ENCODE measurements around the gene C4orf50.

C4orf50 gene

DNA sequence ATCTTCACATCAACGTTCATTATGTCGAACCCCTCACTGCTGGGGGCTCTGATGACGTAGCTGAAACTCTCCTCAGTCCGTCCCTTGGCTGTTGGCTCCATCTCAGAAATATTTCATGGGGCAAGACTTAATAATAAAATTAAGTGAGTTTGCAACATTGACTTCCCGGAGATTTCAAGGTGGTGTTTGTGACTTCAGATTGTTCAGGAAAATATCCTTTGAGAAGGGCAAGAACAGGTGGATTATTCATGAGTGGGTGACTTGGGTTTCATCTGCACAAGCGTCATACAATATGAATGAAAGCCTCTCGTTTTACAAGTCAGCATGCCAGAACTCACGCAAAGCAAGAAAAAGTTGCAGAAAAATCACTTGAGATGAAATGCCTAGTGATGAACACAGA, at the start of gene C4orf50:
Gene C4orf50 (minus strand): TSS at position 101 of the 400 bp plus-strand sequence.
- DNase-seq (ENCODE audit: low read depth): no peak

DNA sequence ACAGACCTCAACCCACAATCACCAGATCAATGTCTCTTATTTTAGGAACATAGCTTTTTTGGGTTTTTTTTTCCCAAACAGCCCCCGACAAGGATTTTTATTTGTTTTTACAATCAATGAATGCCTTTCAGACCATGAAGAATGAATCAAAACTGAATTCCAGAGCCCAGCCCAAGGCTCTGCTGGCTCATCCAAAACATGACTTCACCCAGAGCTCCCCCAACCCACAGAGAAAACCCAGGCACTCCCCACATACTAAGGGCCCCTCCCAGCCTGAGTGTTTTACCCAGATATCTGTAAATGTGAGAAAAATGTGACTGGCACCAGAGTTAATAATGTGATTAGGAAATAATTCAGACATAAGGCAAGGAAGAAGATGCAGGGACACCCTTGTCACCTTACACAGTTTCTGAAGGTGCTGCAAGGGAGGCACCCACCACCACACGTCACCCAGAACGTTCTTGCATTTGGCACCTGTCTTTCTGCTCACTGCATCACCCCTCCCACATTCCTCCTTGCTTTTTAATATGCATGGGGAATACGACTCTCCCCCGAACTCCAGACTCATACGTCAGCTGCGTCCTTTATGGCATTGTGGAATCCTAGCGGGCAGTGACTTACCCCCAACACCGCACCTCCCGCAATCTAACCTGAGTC, 47.8 kb upstream of the C4orf50 start:
- no peak for DNase-seq (ENCODE audit: low read depth)

DNA sequence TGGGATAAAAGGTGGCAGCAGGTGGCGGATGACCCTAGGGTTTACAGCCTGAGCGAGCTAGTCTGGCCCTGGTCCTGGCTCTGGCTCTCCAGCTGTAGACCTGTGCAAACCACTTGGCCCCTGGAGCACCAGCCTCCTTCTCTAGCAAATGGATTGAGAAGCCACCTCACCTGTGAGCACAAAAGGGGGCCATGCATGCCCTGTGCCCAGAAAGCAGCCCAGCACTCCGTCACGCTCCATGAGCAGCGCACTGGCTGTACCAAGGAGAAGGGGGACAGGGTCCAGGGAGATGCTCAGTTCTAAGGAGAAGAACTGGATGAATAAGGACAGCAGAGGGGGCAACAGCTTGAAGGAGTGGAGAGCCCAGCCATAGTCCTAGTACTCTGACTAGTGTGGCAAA, 46.9 kb upstream of the C4orf50 start:
- no peak for DNase-seq (ENCODE audit: low read depth)

DNA sequence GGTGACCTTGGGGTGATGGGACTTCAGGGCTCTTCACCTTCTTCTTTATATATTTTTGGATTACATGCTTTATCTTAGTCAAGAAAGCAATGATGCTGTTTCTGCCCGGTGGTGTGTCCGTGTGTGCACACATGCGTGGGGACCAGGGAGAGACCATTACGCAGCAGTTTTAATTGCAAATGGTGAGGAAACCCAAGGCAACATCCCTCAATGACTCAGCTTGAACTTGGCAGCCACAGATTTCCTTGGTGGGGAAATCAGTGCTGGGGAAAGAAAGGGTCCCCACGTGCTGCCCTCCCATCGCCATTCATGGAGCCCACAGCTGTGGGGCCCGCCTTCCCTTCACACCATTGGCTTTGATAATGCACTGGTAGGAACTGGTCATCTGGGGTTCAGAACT, 46.2 kb upstream of the C4orf50 start:
- DNase-seq (ENCODE audit: low read depth): no peak

DNA sequence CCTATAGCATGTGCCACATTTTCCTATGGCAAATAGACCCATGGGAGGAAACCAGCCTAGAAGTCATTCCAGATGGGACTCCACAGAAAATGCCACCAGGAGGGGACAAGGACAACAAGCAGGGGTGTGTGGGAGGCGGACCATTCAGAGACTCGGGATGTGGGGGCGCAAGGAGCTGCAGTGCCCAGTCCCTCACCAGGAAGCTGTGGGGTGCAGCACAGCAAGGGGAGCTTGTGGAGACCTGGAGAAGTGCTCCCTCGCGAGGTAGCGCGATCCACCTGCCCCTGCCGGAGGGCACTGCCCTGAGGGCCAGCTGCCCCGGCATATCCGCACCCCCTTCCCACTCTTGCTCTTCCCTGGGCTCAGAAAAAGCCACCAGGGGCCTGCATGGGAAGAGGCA, 45.5 kb upstream of the C4orf50 start:
- DNase-seq (ENCODE audit: low read depth): no peak

DNA sequence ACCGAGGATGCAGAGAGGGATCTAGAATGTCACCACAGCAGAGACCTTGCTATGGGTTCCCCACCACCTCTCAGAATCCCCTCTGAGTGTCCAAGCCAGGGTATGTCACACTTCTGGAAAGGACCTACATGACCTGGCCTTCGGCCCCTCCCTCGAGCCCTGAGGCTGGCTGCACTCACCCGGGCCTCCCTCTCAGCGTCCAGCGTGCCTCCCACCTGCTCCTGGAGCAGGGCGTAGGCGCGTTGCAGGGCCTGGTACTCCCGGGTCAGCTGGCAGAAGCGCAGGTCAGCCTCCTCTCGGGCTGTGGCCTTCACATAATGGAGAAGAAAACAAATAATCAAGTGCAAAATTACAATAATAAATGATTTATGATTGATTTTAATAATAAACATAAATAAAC, 43.9 kb upstream of the C4orf50 start:
- no peak for DNase-seq (ENCODE audit: low read depth)

DNA sequence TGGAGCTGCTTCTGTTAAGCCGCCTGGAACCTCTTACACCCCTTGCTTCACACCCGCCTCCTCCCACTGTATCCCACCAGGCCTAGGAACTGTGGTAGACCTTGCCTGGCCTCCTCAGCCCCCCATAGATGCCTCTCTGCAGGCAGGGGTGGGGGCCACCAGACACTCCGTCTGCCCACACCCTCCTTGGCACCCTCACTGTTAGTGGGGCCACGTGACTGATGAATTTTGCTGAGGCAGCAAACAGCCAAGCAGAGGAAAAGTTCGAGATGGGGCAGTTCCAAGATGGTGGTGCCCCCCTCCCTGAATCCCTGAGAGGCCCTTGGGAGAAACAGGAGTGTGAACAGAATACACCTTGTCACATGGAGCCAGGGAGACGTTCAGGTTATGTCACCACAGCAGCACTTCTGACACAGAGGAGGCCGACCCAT, 41.2 kb upstream of the C4orf50 start:
- no peak for DNase-seq (ENCODE audit: low read depth)

DNA sequence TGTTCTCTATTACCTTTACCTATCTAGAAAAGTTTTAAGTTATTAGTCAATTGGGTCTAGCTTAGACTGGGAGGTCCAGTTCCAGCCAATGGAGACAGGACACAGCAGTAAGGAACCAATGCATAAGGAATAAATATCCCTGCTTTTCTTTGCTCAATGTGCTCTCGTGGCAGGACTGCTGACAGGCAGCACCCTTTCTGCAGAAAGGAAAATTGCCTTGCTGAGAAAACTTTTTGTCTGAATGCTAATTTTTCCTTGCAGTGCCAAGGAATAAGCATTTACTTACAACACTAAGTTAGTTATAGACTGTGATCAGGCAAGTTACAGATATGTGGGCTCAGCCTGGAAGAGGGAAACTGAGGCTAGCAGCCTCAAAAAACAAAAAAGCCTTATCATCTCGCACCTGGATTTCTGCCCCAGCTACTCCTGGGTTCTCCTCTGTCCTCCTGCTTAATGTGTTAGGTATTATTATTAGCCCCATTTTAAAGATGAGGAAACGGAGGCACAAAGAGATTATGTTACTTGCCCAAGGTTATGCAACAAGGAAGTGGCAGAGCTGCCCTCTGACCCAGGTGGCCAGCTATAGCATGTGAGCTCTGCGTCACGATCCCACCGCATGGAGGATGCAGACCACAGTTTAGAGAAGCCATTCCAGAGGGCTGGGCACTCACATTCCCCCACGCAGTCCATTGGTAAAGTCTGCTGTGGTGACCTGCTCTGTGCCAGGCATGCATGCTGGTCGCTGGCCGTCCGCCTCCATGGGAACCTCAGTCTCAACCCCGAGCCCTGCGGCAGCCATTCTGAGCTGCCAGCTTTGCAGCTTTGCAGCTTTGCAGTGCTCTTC, 40.5 kb upstream of the C4orf50 start:
- no peak for DNase-seq (ENCODE audit: low read depth)

DNA sequence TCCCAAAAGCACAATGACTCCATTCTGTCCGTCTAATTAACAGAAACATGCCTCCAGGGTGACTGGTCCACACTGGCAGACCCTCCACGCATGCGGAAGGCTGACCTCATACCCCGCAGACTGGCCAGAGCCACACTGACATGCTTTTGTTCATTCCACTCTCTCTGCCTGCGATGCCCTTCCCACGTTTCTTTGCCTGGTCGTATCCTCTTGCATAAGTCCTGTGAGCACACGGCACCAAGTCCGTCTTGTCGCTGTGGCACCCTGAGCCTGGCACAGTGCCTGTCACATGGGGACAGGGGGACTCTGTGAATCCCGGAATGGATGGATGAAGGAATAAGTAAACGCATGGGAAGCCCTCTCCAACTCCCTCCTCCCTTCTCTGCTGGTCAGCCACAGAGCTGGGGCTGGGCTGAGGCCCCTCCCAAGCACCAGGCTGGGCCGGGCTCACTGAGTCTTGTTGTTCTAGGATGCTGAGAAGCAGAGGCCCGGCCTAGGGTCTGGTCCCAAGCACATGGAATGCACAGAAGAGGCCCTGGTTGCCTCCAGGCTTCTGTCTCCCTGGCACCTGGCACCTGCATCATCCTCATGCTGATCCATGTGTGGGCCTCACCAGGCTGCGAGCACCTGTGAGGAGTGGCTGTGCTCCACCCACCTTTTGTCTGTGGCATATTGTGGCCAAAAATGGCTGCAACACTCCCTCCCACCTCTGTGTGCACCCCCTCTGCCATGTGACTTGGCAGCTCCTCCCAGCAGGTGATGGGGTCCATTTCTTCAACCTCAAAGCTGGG, 38.9 kb upstream of the C4orf50 start:
- DNase-seq (ENCODE audit: low read depth): no peak

DNA sequence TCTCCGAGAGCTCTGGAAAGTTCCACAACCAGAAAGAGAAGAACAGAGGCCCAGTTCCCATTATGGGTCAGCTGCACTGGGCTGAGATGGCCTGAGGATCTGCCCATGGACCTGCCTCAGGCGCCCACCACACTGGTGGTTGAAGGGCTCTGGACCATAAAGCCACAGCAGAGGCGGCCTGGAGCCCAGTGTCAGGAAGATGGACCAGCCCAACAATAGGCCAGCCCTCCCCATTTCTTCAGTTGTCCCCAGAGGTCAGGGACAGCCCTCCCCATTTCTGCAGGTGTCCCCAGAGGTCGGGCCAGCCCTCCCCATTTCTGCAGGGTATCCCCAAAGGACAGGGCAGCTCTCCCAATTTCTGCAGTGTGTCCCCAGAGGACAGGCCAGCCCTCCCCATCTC, 37.2 kb upstream of the C4orf50 start:
- DNase-seq (ENCODE audit: low read depth): no peak

DNA sequence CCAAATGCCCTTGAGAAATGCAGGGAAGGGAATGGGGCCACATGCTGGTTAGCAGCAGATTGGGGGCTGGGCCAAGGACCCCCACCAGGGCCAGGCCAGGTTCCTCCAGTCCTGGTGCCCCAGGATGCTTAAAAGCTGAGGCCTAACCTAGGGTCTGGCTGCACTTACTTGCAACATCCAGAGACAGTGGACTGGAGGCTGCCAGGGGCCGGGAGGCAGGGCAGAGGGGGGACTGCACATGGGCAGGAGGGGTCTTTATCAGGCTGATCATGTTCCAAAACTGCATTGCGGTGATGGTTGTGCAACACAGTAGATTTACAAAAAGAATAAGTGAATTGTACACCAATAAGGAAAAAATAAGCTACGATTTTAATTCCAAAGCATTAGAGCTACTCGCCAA, 36.8 kb upstream of the C4orf50 start:
- no peak for DNase-seq (ENCODE audit: low read depth)

DNA sequence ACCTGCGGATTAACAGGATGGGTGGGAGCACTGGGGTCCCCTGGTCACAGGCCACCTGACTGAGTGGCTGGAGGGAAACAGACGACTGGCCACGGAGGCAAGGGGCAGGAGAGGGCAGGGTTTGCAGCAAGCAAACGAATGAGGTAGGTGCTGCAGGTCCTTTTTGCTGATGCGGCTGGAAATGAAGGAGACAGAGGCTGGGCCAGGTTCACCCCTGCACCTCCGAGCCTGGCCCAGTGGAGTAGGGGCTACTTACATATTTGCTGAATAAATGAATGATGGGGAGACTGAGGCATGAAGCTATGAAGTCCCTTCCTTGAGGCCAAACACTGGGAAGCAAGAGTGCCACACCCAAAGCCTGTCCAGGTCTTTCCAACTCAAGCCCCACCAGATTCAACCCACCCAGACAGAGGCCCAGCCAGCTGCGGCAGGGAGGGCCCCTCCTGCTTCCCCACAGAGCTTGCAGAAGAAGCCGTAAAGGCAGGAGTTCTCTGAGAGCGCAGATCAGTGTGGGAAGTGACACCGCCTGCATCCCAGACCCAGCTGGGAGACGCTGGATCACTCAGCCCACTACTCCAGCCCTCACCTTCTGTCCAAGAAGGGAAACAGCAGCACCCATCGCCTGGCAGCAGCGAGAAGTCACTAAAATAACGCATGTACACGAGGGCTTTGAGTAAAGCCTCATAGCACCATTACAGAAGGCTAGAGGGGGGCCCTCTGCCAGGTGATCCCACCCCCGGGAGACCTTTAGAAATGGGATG, 36.1 kb upstream of the C4orf50 start:
- DNase-seq (ENCODE audit: low read depth): no peak

DNA sequence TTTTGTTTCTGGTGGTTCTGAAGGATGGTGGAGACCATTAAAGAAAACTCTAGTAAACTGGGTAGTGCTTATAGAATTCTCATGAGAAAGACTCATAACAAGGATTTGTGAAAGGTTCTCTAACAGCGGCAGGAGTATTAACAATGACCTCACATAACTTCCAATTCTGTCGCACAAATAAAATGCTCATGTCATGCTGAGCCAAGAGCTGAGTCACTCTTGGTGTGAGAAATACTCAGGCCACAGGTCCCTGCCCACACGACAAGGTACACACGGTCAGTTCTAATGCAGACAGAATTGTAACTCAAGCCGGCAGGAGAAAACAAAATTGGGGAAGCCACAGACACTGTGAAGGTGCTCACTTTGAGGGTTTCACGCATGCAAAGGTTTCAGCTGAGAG, 34.4 kb upstream of the C4orf50 start:
- no peak for DNase-seq (ENCODE audit: low read depth)

DNA sequence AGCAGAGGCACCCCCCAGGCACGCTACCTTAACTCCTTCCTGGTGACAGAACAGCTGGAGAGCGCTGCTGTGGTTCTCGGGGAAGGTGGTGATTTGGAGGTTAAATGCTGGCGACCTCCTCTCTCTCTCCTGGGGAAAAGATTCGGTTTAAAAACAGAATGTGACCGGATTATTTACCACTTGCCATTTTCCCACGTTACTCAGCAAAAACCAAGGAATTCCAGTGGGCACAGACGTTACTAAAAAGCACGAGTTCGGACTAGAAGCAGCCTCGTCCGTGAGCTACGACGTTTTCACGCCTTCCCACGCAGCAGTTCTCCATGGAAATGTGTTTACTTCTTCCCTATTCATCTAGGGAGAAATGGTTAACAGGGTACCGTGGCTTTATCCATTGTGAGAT, 32.3 kb upstream of the C4orf50 start:
- DNase-seq (ENCODE audit: low read depth): no peak

DNA sequence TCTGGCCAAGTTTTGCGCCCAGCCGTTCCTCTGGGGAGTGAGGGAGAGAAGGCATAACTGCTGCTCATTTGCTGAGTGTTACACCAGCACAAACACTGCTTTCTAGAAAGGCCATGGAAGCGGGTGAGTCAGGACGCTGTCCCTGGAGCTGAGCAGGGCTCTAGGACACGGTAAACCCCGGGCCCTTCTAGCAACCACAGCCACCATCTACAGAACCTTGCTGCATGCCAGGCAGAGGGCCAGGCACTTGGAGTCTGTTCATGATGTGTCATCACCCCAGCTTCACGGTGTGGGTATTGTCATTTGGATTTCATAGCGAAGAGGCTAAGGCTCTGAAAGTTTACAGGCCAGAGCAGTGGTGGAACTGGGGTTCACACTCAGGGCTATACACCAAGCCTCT, 31.8 kb upstream of the C4orf50 start:
- DNase-seq (ENCODE audit: low read depth): no peak

DNA sequence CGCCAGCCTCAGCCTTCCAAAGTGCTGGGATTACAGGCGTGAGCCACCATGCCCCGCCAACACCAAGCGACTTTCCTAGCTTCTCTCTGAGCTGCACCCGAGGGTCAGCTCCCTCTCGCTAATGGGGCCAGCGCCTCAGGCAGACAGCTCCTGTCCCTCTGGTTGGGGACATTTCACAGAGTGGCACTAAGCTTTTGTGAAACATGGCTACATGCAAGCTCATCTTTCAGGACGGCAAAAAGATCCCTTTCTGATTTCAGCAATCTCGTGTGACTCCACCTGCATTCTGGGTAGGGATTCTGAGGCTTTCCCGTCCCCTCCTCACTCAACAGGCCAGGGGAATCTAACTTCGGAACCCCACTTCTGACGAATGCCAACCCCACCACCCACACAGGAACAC, 31.0 kb upstream of the C4orf50 start:
- DNase-seq (ENCODE audit: low read depth): no peak

DNA sequence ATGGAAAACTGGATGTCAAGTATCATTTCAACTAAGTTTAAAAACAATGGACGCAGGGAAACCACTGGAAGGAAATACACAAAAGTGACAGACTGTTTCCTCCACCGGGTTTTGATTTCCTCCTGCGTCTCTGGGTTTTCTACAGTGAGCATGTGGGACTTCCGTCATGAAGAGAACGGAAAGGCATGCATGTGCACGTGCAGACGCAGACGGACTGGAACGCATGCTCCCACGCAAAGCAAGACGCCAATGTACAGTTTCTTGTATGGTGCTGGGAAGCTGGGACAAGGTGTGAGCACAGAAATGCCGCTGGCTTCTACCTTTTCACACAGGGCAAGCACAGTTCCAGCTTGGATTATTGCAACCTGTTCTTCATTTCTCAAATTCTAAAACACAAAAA, 30.3 kb upstream of the C4orf50 start:
- no peak for DNase-seq (ENCODE audit: low read depth)

DNA sequence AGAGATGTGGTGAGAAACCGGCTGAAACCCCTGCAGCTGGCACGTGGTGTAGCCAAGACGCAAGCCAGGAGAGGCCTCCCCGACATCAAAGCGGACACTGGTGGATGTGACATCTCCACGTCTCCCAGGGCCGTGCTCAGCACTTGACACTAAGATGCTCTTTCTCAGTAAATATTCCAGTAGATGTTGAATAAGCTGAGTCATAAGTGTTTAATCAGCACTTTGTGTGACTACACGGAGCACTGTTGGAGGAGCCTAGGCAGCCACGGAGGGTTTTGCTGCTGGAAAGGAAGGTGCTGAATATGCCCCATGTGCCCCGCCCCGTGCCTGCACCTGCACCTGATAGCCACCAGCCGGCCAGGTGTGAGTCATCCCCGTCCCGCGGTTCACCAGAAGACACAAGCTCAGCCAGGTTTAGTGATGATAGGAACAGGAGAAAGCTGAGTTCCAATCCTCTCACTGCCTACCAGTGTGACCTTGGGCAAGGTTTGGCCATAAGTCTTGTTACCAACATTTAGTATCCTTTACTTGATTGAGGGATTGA, 29.0 kb upstream of the C4orf50 start:
- no peak for DNase-seq (ENCODE audit: low read depth)

DNA sequence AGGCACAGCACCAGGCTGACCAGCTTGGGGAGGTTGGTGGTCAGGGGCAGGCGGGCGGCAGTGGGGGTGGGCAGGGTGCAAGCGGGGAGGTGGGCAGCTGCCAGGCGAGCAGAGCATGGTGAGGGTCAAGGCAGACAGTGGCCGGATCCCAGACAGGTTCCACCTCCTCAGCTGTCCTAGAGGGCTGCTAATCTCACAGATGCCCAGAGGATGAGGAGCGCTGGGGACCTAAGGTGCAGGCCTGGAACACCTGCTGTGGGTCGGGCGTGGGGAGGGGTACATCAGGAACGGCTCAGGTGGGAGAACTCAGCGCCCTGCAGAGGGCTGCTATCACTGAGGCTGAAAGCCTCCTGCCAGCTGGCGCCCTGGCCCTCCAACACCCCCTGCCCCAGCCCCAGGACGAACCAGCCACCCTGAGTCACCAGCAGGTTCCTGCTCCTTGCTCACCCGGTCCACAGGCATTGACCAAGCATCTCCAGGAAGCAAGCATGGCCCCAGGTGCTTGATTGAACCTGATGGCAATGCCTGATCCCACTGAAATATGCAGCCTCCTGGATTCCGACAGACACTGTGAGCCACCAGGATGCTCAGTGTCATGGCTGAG, 28.4 kb upstream of the C4orf50 start:
- no peak for DNase-seq (ENCODE audit: low read depth)

DNA sequence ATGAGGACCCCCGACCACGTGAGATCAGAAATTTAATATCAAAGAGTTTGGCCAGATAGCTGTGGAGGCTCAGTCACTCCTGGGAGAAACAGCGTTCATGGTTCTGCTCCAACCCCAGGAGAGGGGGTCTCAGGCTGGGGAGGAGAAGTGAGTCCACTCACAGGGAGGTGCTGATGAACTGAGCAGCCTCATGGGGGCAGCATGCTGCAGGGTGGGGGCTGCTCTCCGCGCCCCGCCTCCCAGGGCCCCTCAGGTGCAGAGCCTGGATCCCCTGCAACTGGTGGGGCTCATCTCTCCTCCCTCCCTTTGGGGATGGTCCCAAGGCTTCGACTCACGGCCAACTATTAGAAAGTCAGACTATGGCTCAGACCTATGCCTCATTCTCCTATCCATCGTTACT, 26.6 kb upstream of the C4orf50 start:
- DNase-seq (ENCODE audit: low read depth): no peak

DNA sequence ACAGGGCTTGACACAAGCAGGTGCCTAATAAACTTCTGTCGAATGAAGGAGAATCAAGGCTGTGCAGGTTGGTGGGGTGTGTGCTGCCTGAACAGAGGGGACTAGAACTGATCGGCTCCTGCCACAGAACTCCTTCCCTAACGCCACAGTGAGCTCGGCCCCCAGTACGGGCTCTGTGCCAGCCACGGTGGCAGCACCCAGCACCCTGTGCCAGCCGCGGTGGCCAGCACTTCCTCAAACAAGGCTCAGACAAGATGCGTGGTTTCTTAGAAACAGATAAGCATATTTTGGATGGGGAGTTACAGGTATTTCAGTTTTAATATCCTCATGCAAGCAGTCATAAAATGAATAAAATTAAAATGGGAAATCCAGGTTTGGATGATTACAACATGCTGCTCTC, 26.0 kb upstream of the C4orf50 start:
- DNase-seq (ENCODE audit: low read depth): no peak

DNA sequence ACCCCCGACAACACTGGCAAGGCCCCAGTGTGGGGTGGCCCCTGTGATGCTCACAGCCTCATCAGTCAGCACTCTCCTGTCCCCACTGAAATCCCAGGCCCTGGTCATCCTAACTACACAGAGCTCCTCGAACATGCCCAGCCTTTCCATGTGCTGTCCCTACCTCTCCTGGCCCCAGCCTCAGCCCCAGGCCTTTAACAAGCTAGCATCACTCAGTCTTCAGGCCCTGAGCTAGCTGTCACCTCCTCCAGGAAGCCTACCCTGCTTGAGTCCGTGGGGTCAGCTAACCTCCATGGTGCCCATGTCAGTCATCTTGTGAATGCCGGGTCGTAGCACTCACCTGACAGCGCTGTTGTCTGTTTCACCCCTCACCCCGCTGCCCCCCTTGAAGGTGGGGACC, 25.6 kb upstream of the C4orf50 start:
- no peak for DNase-seq (ENCODE audit: low read depth)

All from GM04504 (cell line).